Activated gamma-delta T cell treated with Interleukin-2 at 50 U/mL for 16 hours (primary cell): Measurements from ENCODE around the gene CCR6.

Experiments used
- DNase-seq: peaks from one replicate; pipeline ENCODE4 v3.0.0-alpha.2; 2020

Gene CCR6

DNA sequence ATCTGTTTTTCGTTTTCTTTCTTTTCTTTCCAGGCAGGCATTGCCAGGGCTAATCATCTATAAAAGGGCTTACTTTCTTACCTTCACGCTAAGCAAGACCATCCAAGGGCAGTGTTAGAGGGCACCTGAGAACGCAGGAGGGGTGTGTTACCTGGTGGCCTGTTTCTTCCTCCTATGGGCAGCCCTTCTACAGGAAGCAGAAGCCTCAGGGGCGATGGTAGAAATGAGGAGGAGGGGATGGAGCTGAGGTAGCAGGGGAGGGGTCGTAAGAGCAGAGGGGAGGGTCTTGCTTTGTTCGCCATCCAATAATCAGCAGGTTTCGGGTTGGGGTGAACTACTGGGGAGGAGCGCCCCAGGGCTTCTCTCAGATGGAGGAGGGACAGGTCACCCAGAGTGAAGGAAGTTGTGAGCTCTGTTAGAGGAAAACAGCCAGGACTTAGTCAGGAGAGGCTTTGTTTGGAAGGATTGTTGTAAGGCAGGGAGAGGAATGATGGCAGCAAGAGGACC lies 1.5 kb upstream of the CCR6 start:
- no peak for DNase-seq

- no peak for DNase-seq
Observed at GRCh38 chr6:167122041-167122826, 662 bp upstream of the CCR6 start.

GRCh38 chr6:167124753-167125152 lies 1.9 kb downstream of the CCR6 start:
- DNase-seq, result no peak

GRCh38 chr6:167125410-167125809 lies 2.5 kb downstream of the CCR6 start:
- DNase-seq, result no peak

DNA sequence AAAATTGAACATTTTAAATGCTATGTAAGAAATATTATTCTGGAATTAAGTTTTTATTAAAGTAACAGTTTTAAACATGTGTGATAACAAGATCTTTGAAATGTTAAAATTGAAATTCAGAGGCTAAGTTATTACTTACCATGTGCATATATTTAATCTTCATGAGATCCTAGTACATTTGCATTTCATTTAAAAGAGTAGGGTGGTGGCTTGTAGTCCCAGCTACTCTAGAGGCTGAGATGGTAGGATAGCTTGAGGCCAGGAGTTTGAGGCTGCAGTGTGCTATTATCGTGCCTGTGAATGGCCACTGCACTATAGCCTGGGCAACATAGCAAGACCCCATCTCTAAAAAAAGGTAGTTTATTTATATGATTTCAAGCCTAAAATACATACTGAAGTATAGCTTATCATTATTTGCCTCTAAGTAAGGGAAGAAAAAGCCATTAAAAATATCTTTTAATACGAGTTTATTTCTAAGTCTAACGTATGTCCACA lies 3.0 kb downstream of the CCR6 start:
- DNase-seq, result no peak

DNA sequence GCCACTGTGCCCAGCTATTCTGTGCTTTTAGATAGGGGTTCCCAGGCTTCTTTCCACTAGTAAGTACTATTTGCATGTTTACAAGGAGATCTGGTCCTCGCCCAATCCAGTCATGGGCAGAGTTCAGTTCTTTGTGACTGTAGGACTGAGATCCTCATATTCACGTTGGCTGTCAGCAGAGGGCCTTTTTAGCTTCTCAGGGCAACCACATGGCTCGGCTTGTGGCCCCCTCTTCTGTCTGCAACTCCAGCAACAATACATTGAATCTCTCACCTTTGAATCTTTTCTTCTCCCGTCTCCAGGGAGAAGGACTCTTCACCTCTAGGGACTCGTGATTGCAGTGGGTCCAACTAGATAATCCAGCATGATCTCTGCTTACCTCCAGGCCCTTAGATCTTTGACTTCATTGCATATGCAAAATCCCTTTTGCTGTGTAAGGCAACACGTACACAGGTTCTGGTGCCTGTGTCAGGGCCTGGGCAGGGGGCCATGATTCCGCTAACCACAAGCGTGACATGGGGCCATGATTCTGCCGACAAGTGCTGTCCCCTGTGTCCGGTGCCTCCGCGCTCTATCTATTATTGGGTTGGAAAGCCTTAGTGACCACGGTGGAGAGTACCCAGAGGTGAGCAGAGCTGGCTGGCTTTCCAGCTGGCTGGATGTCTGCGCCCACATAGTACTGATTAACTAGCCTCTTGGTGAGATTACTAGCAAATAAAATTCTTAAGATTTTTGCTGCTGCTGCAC lies 5.1 kb downstream of the CCR6 start:
- no peak for DNase-seq

DNA sequence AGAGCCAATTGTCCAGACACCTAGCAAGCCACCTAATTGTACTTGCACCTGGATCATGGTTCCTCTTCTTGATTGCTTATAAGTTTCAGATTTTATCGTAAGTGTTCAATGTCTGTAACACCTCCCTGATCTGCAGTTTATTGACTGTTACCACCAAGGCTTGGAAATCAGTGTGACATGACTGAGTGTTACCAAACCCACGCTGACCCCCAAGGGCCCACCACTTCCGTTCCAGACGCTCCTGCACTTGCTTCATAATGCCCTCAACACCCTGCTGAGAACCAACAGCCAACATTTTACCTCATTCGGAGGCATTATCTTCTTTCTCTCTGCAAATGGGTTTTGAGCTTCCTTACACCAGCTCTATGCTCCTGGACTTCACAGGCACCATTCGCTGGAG lies 6.3 kb downstream of the CCR6 start:
- DNase-seq, result no peak

DNA sequence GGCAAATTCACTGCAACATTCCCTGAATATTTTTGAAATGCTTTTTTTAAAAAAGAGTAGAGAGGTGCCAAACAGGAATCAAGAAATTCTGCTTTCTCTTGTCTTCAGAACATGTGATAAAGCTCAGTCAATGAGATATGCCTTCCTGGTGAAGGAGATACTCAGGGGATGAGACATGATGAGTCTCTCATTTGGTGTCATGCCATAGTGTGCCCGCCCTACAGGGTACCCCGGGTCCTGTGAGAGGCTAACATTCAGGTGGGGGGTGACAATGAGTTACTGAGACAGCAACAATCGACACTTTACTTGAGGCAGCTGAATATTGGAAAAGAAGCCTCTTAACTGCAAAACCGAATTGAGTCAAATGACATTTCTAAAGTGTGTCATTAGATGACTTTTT lies 6.7 kb downstream of the CCR6 start:
- DNase-seq, result no peak

DNA sequence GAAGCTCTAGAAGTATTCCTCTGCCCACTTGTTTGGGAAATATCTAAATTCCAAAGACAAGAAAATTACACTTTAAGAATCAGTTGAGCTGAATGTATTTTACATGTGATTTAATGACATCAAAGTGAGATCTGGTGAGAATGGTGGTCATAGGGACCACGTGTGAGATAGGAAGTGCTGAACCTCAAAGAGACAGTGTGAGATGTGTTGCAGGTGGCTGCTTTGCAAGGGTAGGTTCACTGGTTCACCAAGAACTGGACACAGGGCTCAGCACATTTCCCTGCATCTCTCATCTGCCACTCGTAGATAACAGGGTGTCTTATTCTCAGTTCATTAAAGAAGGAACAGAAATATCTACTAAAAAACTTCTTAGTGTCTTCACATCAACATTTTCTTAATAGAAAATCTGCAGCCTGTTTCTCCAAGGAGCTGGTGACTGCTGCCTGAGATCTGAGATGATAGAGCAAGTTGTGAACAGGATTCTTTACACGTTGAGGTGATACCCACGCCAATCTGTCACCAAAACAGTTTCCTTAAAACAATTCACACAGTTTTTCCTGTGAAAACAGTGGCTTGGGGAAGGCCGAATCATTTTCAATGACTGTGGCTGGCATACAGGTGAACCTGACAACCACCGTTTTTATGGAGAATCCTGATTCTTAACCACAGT lies 7.2 kb downstream of the CCR6 start:
- peak; percentile 28 for DNase-seq

- no peak for DNase-seq
Observed at GRCh38 chr6:167130712-167131684, 8.1 kb downstream of the CCR6 start.

DNA sequence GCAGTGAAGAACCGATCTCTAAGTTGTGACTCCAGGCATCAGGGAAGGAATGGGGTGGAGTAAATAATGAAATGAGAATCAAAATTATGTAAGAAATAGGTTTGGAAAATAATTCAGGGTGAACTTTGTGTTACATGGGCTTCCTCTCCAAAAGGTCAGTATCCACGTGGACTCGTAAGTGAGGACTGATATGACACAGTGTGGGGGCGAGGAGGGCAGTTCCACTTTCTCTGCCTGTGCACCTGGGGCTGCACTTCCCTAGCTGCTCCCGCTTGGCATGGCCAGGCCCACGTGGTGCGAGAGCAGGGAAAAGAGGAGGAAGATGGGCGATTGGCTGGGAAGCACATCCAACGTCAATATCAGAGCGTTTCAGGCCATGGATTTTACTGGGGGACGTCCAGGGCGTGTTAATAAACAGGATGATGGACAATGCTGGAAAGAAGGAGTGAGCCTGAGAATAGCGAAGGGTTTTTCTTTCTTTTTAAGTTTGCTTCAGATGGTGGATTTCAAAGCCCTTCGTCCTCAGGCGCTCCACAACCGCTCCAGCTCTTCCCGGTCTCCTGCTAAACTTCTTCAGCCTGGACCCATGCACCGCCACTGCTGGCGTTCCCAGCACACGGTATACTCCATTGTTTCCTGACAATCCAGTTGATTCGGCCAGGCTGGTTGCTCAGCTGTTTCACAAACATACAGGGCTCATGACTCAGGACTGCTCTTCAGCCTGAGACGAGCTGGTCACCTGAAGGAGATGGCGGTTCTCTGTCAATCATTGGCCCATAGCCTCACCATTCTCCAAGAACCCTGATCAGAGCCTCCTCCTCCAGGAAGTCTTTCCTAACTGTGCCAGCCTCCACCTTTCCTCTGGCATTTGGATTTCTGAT lies 11.8 kb downstream of the CCR6 start:
- no peak for DNase-seq

GRCh38 chr6:167136376-167136775 lies 13.5 kb downstream of the CCR6 start:
- DNase-seq, result no peak

DNA sequence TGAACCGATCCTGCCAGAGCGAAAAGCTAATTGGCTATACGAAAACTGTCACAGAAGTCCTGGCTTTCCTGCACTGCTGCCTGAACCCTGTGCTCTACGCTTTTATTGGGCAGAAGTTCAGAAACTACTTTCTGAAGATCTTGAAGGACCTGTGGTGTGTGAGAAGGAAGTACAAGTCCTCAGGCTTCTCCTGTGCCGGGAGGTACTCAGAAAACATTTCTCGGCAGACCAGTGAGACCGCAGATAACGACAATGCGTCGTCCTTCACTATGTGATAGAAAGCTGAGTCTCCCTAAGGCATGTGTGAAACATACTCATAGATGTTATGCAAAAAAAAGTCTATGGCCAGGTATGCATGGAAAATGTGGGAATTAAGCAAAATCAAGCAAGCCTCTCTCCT lies 14.2 kb downstream of the CCR6 start:
- DNase-seq, result no peak

DNA sequence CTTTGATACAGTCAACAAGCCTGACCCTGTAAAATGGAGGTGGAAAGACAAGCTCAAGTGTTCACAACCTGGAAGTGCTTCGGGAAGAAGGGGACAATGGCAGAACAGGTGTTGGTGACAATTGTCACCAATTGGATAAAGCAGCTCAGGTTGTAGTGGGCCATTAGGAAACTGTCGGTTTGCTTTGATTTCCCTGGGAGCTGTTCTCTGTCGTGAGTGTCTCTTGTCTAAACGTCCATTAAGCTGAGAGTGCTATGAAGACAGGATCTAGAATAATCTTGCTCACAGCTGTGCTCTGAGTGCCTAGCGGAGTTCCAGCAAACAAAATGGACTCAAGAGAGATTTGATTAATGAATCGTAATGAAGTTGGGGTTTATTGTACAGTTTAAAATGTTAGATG lies 15.0 kb downstream of the CCR6 start:
- DNase-seq, result no peak

DNA sequence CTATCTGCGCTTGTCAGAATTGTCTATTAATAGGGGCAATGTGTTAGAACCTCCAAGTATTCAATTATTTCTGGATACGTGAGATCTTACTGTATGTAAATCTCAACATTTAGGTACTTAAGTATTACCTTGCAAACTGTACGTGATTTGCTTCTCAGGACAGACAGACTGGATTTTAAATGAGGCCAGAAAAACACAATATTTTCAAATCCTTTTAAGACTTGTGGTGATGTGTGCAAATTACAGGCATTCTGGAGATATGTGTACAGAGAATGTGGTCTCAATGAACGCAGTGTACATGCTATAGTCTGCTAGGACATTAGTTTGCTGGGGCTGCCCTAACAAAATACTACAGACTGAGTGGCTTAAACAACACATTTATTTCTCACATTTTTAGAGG lies 16.9 kb downstream of the CCR6 start:
- DNase-seq, result no peak

- no peak for DNase-seq
Observed at GRCh38 chr6:167140589-167141474, 17.9 kb downstream of the CCR6 start.

- peak; percentile 43 for DNase-seq
Observed at GRCh38 chr6:167141667-167142432, 19.0 kb downstream of the CCR6 start.

DNA sequence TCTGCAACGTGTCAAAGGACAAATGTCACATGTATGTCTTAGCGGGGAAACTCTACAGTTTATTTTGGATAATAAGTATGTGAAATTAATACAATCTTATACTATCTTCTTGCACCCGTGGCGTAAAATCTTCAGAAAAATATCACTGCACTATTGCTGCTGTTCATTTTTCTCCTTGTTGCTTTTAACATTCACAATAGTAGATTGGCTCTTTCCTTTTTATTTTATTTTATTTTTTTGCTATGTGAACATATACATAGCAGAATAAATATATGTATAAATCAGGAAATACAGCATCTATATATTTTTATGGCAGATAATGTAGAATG lies 19.5 kb downstream of the CCR6 start:
- DNase-seq, result no peak

DNA sequence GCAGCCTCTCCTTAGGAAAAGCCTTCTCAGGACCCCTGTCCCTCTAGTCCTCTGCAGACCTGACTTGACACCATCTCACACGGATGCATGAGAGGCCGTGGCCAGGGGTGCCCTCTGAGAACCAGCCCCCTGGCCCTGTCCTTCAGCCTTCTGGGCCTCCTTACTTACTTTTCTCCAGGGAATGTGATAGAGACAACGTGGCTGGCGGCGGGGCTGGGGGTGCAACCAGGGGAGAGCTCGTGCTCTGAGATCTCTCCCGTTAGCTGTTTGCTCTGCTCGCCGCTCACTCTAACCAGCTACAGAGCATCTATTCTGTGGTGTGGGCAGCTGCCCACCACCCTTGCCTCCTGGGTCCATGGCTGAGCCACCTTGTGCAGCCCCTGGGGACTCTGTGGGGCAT lies 20.1 kb downstream of the CCR6 start:
- DNase-seq, result no peak

DNA sequence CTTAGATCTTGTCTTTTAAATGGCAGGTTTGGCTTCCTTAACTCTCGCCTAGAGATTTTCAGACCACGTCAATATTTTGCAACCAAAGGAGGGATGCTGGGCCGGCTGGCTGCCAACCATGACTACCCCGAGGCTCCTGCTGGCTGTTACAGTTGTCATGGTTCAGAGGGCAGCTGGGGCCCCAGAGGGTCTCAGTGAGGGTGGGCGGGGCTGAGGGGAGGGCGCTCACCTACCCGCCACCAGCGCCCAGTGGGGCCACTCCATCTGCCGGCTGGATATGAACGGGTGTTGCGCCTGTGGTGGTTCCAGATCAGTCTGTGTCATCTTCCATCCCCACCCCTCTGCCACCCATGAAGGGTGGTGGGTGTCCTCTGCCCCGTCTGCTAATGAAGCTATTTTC lies 22.6 kb downstream of the CCR6 start:
- DNase-seq, result no peak
